Ishikawa (cell line): ENCODE measurements around the gene NXPE3.

Source experiments
- EGR1 ChIP-seq: IDR thresholded peaks from 2 replicates; pipeline ENCODE4 v1.6.1; 2012
- NFIC ChIP-seq: IDR thresholded peaks from 2 replicates; pipeline ENCODE4 v1.6.1; 2012
- TAF1 ChIP-seq: IDR thresholded peaks from 2 replicates; pipeline ENCODE4 v1.6.1; 2012; ENCODE audit warnings: low read depth, mild to moderate bottlenecking

- TF ChIP-seq TAF1, result no peak
- no peak for TF ChIP-seq NFIC
- no peak for TF ChIP-seq EGR1
Observed at GRCh38 chr3:101829437-101829830, 50.4 kb downstream of the NXPE3 start.
